SKM-1 treated with dmso at 0.1 percent for 144 hours (cell line): Measurements from ENCODE around the gene TTLL5.

Source experiments
- DNase-seq: peaks from one replicate; lab custom pipeline; 2025; ENCODE audit not compliant: unreplicated experiment; lab: John Stamatoyannopoulos, UW

Gene TTLL5, protein sequence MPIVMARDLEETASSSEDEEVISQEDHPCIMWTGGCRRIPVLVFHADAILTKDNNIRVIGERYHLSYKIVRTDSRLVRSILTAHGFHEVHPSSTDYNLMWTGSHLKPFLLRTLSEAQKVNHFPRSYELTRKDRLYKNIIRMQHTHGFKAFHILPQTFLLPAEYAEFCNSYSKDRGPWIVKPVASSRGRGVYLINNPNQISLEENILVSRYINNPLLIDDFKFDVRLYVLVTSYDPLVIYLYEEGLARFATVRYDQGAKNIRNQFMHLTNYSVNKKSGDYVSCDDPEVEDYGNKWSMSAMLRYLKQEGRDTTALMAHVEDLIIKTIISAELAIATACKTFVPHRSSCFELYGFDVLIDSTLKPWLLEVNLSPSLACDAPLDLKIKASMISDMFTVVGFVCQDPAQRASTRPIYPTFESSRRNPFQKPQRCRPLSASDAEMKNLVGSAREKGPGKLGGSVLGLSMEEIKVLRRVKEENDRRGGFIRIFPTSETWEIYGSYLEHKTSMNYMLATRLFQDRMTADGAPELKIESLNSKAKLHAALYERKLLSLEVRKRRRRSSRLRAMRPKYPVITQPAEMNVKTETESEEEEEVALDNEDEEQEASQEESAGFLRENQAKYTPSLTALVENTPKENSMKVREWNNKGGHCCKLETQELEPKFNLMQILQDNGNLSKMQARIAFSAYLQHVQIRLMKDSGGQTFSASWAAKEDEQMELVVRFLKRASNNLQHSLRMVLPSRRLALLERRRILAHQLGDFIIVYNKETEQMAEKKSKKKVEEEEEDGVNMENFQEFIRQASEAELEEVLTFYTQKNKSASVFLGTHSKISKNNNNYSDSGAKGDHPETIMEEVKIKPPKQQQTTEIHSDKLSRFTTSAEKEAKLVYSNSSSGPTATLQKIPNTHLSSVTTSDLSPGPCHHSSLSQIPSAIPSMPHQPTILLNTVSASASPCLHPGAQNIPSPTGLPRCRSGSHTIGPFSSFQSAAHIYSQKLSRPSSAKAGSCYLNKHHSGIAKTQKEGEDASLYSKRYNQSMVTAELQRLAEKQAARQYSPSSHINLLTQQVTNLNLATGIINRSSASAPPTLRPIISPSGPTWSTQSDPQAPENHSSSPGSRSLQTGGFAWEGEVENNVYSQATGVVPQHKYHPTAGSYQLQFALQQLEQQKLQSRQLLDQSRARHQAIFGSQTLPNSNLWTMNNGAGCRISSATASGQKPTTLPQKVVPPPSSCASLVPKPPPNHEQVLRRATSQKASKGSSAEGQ (N-terminal part only)

DNA sequence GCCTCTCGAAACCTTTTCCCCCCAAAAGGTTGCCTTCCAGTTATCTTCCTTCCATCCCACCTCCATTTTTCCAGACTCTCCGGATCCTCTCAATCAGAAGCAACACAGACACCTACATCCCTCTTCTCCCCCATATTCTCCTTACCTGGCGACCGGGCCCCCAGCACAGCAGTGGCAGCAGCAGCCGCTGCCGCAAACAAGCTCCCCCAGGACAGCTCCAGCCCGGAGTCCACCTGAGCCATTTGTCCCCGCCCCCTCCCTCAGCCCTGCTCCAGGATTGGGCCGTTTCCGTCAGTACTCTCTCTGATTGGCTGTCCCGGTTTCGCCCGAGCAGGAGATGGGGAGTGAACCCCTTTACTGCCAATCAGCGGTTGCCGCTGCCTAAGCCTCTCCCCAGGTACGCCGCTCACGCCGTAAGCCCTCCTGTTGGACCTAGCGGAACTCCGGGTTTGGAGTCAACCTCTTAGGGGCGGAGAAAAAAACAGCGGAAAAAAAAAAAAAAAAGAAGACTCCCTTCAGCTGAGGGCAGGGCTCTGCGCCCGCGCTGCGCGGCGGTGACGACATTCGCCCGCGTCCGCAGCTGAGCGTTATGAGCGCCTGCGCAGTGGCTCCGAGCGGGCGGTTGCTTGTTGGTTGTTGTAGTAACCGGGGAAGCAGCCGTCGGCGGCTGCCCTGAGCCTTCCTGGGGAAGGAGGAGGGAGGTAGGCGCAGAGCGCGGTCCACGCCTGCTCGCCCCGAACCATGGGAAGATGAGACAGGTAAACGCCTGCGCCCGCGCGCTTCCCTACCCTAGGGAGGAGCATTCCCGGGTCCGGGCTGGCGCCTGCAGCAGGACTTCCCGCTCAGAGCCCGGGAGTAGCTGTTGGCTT lies at the start of gene TTLL5, which contains the start of gene ERG28:
TSS of gene TTLL5 (plus strand) at position 617 of the 869 bp plus-strand sequence. CDS start 1,904 bp downstream, outside the sequence.
TSS of gene ERG28 (minus strand) at position 247 of the 869 bp plus-strand sequence. CDS start 3,374 bp downstream, outside the sequence.
- peak; percentile 87 for DNase-seq

DNA sequence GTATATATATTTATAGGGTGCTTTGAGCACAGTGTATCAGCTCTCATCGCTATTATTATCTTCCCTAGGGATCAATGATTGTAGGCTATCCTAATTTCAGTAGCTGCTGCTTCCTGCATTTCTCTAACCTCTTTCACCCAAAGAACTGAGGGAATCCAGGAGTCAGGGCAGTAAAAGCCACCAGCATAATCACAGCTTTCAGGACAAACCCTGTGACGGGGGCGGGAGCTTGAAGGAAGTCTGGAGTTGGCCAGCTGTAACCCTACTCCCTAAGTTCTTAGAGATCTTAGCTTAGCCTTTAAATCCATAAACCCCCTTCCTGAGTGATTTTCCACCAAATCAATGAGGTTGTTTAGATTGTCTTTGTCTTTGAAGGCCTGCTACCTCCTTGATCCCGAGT lies 48.9 kb upstream of the TTLL5 start:
- no peak for DNase-seq

DNA sequence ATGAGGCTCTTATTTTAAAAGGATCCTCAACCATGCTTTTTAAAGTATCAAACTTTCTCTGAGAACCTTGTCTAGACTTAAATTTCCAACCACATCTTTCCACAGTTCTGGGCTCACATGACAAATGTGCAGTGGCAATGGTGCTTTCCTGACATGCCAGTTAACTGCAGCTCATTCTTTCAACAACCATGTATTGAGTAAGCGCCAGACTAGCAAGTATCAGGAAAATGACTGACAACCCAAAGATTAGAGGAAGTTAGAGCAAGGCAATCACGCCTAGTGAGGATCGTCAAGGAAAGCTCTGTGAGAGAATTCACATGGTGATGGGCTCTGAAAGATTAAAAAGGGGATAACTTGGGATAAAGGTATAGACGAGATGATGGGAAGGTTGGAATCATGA lies 46.9 kb upstream of the TTLL5 start:
- DNase-seq = no peak

DNA sequence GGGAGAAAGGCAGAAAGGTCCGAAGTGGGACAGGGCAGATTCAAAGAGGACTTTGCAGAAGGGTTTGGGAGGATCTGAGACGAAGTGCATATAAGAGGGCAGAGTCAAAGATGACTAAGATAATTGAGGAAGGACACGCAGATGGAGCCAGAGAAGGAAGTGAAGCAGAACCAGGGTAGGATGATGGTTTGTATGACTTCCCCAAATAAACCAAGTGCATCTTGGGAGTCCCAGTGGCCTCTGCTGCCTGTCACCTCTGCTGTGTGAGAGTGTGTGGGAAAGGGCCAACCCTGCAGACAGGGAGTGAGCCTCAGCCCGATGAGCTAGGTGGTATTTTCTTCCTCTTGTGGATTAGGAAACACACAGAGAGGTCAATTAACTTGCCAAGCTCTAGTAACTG lies 45.8 kb upstream of the TTLL5 start:
- DNase-seq = peak; percentile 81

DNA sequence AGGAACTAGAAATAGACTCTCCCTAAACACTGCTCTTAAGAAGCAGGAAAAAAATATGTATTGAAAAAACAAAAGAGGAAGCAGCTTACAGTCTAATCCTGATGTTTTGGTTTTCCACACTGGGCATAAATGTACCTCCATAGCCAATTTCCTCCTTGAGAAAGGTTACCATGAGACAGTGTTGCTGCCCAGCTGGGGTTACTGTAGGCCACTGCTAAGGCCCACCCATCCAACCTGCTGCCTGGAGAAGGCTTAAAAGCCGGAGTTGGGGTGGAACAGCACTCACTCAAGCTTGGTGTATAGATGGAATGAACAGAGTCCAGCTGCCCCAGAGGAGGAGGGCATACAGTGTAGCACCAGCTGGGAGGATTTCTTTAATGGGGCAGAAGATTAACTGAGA lies 41.5 kb upstream of the TTLL5 start:
- DNase-seq = no peak

DNA sequence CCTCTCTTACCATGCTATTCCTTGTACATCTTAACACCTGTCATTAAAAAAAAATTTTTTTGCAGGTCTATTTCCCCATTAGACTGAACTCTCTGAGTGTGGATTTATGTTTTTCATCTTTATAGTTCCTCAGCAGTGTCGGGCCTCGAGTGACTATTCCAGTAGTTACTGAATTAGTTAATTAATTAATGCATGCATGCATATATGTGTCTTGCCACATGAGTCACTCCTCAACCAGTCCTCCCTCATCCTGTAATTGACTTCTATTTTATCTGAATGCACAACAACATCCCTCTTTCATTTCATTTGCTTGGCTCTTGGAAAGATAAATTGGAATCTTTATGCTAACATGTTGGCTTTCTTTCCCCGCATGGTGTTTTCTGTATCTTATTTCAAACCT lies 36.0 kb upstream of the TTLL5 start:
- no peak for DNase-seq

DNA sequence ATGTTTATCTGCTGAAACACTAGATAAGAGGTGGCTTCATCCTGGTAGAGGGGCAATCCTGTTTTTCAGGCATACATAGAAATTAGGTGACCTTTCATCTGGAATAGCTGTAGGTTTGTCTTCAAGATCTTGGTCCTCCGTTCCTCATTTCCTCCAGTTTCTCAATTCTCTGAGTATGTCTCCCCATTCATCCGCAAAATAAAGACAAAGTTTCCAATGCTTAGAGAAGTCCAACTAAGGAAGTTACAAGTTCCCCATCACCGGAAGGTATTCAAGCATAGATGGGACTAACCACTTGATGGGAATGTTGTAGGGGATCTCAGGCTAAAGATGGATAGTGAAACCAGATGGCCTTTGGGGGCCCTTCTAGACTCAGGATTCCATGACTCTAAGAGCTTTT lies 34.6 kb upstream of the TTLL5 start:
- DNase-seq = no peak

DNA sequence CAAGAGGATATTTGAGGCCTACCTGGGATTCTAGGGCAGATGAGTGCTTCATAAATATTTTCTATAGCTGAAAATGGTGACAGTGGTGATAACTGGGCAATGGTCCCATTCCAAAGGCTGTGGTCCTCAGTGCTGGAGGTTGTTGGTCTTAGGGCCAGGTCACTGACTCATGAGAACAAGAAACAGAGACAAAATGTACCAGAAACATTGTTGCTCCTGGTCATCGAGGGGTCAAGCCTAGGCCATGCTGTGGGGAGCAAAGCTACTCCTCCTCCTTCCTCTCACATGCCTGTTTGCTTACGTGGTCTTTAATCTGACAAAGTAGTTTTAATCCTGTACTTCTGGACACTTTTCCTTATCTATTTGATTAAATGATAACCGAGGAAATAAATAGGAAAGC lies 34.2 kb upstream of the TTLL5 start:
- no peak for DNase-seq

DNA sequence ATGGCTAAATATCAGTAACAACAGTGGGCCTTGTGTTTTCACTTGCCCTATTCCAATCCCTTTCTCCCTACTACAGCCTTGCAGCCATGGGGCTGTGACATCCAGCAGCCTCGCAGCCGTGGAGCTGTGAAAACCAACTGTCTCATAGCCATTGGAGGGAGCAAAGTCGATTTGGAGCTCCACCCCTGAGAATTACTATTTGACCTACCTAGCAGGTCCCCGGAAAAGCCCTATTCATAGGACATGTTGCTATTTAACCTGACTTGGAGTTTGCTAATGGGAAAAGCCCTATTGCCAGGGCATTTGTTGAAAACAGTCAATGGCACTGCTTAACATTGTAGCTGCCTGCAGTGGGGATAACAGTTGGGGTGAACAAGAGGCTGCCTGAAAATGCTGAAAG lies 33.6 kb upstream of the TTLL5 start:
- DNase-seq = no peak

DNA sequence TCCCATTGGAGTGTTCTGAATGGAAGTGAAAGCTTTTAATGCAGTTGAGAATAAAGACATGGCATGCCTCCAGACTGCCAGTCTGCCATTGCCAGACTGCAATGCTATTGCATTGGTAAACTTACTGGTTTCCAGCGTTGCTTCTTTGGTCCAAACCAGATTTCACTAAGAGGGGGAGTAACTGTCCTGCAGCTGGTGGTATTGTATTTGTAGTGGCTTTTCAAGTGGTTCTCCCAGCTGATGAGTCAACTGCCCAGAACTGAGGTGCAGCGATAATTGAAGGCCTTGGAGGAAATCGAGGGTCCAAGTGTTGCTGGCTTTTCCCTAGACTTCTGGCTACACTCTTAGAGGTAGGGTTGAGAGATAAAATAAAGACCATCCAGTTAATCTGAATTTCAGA lies 32.2 kb upstream of the TTLL5 start:
- DNase-seq = no peak

DNA sequence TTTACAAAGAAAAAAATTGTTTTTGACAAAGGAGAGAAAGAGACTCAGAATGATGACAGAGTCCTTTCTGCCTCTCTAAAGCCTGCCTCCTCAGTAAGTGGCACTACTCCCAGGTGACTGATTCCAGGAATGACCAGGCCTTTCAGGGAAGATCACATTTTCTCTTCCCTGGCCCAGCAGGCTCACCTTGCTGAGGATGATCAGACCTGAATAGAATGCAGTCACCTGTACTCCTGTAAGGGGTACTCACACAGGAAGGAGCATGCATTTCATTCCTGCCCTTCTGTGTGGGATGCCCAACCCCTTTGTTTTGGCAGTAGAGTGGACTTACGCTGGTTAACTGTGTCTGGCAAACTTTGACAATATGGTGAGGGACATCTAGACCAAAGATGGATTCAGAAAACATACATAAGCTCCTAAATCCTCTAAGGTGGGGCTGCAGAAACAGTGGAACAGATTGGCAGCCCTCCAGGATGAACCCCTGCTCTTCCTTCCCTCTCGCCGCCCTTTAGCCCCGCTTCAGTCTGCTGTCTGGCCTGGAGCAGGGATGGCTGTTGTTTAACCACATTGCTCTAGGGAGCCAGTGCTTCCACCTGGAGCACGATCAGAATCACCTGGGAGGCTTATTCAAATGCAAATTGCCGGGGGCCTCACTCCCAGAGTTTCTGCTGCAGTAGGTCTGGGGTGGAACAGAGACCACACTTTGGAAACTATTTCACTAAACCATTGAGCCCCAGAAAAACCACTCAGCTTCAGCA lies 30.2 kb upstream of the TTLL5 start:
- DNase-seq = no peak

DNA sequence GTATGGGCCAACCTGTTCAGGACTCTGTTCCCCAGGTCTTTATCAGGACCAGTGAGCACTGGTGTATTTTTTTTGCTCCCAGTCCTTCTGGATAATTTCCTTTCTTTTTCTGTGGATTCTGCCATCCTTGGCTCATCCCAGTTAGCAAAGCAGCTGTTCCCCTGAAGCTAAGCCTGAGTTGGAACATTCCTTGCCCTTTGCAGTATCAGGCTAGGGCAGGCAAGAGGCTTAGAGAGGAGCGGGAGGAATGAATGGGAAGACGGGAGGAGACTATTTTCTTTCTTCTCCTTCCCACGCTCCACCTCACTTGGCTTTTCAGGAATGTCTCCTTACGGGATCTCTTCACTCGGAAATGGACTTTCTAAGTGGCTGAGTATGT lies 29.6 kb upstream of the TTLL5 start:
- no peak for DNase-seq

DNA sequence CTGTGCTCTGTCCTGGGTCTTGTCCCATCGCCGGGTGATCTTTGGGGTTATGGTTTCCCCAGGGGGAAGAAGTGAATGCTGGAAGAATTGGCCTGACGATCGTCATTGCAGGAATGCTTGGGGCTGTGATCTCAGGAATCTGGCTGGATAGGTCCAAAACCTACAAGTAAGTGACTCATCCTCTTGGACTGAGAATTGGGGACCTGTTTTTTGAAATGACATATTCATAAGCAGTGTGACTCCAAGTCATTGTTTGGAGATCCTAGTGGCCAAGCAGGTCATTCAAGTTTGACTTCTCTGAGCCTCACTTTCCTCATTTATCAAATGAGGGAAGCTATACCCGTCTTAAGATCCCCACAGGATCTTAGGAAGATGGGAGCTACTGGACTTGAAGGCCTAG lies 26.2 kb upstream of the TTLL5 start:
- DNase-seq = no peak

DNA sequence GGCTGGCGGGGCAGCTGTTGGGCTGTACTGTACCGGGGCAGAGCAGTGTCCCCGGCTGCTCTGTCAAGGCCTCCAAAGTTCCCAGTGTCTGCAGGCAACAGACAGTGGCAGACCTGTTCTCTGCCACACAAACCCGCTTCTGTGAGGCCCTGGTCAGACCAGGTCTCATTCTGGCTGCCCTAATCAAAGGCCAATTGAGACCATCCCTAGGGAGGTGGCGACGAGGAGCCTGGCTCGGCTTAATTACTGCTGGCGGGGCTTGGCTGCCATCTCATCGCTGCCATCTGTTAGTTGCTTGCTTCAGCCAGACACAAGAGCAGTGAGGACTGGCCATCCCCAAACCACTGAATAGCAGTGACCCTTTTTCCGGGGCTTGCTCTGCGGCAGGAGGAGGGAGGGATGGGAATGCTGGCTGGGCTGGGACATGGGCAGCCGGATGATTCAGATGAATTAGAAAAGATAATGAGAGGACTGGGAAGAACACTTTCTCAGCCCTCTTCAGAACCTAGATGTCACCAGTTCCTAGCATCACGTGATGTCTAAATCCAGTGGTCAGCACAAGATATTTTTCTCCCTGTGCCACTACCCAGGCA lies 24.9 kb upstream of the TTLL5 start:
- DNase-seq = no peak

DNA sequence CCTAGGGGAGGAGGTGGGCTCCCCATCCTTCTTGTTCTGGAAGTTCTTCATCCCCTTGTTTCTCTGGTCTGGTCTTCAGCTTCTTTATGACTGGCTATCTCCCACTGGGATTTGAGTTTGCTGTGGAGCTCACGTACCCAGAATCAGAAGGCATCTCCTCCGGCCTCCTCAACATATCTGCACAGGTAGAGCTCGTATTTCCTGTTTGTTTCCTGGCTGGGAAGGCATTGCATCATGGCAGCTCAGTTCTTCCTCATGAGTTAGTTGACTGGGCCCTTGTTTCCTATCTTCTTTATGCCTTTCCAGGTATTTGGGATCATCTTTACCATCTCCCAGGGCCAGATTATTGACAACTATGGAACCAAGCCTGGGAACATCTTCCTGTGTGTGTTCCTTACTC lies 20.2 kb upstream of the TTLL5 start:
- no peak for DNase-seq

DNA sequence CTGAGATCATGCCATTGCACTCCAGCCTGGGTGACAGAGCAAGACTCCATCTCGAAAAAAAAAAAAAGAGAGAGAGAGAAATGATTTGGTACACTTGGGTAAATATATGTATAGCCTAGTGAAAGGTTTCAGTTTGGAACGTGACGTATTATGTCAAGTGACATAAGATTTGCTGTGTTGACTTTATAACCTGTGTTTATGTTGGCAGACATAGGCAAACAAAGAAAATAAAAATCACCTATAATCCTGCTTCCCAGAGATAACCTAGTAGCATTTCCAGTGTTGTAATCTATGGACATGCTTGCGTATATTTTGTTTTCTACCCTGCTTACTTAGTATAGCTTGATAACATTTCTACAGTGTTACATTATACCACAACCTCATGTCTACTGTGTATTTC lies 17.1 kb upstream of the TTLL5 start:
- DNase-seq = no peak

DNA sequence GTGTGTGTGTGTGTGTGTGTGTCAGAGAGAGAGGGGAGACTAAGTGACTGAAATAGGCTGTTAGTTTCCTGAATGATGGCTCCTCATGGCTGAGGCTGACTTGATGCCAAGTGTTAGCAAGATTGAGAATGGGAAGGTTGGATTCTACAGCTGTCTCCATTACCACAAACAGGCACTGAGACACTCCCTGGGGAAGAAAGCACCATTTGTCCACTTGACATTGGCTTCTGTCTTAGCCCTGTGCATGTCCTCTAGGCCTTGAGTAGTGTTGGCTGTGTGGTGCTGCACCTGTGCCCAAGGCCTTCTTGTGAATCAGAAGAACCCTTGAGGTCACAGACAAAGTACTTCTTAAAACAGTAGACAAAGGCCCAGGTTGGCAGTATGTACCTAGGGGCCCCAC lies 16.0 kb upstream of the TTLL5 start:
- DNase-seq = no peak

DNA sequence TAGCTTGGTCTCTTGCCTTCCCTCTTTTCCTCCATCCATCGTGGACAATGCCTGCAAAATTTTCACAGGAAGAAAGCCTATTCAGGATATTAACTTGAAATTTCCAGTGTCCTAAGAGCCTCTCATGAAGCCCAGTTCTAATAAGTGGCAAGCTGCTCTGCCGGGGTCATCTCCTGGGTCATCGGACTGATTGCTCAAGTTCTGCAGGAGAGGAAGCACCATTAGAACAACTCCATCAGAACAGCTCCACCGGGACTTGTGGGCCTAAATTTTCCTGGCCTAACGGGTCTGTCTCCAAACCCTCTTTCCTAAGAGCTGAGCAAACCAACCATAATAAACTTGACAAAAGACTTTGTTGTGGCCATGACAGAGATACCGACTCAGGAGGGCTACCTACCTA lies 14.3 kb upstream of the TTLL5 start:
- DNase-seq = no peak

DNA sequence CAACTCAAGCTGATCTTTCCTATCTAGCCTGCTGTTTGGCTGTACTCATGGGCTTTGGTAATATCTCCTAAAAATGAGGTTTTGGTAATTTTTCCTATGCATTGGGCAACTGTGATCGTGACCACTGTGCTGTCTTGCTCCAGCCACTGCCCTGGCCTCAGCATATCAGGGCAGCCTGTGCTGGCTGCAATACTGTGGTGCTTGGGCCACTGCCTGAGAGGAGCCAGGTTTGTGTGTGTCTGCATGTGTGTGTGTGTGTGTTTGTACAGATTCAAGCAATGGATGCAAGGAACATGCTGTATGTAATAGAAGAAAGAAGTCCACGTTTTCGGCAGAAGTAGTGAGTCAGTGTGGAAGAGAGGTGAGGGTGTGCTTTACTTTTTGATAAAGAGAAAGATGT lies 13.4 kb upstream of the TTLL5 start:
- no peak for DNase-seq
